ENCODE results near the gene DHRS7B. TPM values are rescaled to one million over a fixed set of nuclear protein-coding genes. Genes with fewer than 3 reads are reported as not detected.

The DHRS7B gene
- total RNA-seq, 1 donor from 2014 or later: 21.6 TPM

GRCh38 chr17:21127509-21128077 lies 829 bp downstream of the DHRS7B start:
- H3K27me3 ChIP-seq: no peaks in the 10 kb centered on the region
- H3K4me2 ChIP-seq: peak overlapping the region; percentile 87
- H3K4me1 Mint-ChIP-seq: peaks cover 16% of the 10 kb centered on the region
- H3K36me3 Mint-ChIP-seq: peaks cover 1% of the 10 kb centered on the region
- H3F3A ChIP-seq (ENCODE audit: low read depth): no peaks in the 10 kb centered on the region
- H3K27ac Mint-ChIP-seq: peak overlapping the region; percentile 74
- H2AFZ ChIP-seq (replicated peaks): peak overlapping the region; percentile 91
- H3K9me3 Mint-ChIP-seq: peaks cover 7% of the 10 kb centered on the region
- no peak for DNase-seq (ENCODE audit: low spot score)
- TF ChIP-seq EZH2 (IDR thresholded peaks at IDR 0.05) (no peak), EZH2phosphoT487 (IDR thresholded peaks at IDR 0.05) (no peak)
- TF ChIP-seq, protein P1, sequence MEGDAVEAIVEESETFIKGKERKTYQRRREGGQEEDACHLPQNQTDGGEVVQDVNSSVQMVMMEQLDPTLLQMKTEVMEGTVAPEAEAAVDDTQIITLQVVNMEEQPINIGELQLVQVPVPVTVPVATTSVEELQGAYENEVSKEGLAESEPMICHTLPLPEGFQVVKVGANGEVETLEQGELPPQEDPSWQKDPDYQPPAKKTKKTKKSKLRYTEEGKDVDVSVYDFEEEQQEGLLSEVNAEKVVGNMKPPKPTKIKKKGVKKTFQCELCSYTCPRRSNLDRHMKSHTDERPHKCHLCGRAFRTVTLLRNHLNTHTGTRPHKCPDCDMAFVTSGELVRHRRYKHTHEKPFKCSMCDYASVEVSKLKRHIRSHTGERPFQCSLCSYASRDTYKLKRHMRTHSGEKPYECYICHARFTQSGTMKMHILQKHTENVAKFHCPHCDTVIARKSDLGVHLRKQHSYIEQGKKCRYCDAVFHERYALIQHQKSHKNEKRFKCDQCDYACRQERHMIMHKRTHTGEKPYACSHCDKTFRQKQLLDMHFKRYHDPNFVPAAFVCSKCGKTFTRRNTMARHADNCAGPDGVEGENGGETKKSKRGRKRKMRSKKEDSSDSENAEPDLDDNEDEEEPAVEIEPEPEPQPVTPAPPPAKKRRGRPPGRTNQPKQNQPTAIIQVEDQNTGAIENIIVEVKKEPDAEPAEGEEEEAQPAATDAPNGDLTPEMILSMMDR (IDR thresholded peaks at IDR 0.05): no peak
- H3K9me3 ChIP-seq (ENCODE audit: low read depth): no peaks in the 10 kb centered on the region
- H3K79me2 ChIP-seq (ENCODE audit: low read depth): peaks cover 53% of the 10 kb centered on the region
- peak overlapping the region; percentile 69 for H3K4me3 ChIP-seq
- no peak overlapping the region for H3K27ac ChIP-seq
- H3K36me3 ChIP-seq: no peaks in the 10 kb centered on the region
- H3K4me3 Mint-ChIP-seq: peak overlapping the region; percentile 97
- peaks cover 8% of the 10 kb centered on the region for H3K4me1 ChIP-seq
- peak overlapping the region; percentile 34 for H3K9ac ChIP-seq
- peaks cover 5% of the 10 kb centered on the region for H3K27me3 Mint-ChIP-seq (ENCODE audit: insufficient read depth, low read depth)
- H4K20me1 ChIP-seq (ENCODE audit: low read depth): no peaks in the 10 kb centered on the region

- H3K27me3 Mint-ChIP-seq (ENCODE audit: insufficient read depth, low read depth): peaks cover 5% of the 10 kb centered on the region
- H3K4me2 ChIP-seq: no peak overlapping the region
- peaks cover 4% of the 10 kb centered on the region for H3K36me3 Mint-ChIP-seq
- H4K20me1 ChIP-seq (ENCODE audit: low read depth): no peaks in the 10 kb centered on the region
- peaks cover 10% of the 10 kb centered on the region for H3K9me3 ChIP-seq (ENCODE audit: low read depth)
- no peak overlapping the region for H3K27ac Mint-ChIP-seq
- peak overlapping the region; percentile 72 for H3K4me3 Mint-ChIP-seq
- H3K36me3 ChIP-seq: peaks cover 4% of the 10 kb centered on the region
- no peak overlapping the region for H3K9ac ChIP-seq
- peaks cover 8% of the 10 kb centered on the region for H3K4me1 ChIP-seq
- H3K9me3 Mint-ChIP-seq: peaks cover 20% of the 10 kb centered on the region
- no peak for DNase-seq (ENCODE audit: low spot score)
- no peak overlapping the region for H3K27ac ChIP-seq
- H3F3A ChIP-seq (ENCODE audit: low read depth): no peaks in the 10 kb centered on the region
- no peaks in the 10 kb centered on the region for H3K27me3 ChIP-seq
- H3K79me2 ChIP-seq (ENCODE audit: low read depth): peaks cover 69% of the 10 kb centered on the region
- TF ChIP-seq, protein P1 (IDR thresholded peaks at IDR 0.05): peak; percentile 25
- TF ChIP-seq EZH2phosphoT487 (IDR thresholded peaks at IDR 0.05): no peak
- no peak overlapping the region for H2AFZ ChIP-seq (replicated peaks)
- H3K4me1 Mint-ChIP-seq: peaks cover 16% of the 10 kb centered on the region
- no peak overlapping the region for H3K4me3 ChIP-seq
These were observed 2.4 kb downstream of the DHRS7B start for GRCh38 chr17:21129023-21129681.

- Histone ChIP-seq H3K36me3 (peaks cover 4% of the 10 kb centered on the region), H3K27me3 (no peaks in the 10 kb centered on the region), H3F3A (ENCODE audit: low read depth) (no peaks in the 10 kb centered on the region), H3K9me3 (ENCODE audit: low read depth) (peaks cover 22% of the 10 kb centered on the region), H3K4me1 (peaks cover 4% of the 10 kb centered on the region), H3K4me3 (no peak overlapping the region), H3K27ac (no peak overlapping the region), H3K4me2 (no peak overlapping the region), H3K9ac (no peak overlapping the region), H2AFZ (replicated peaks) (no peak overlapping the region), H4K20me1 (ENCODE audit: low read depth) (no peaks in the 10 kb centered on the region), H3K79me2 (ENCODE audit: low read depth) (peaks cover 84% of the 10 kb centered on the region)
- peaks cover 4% of the 10 kb centered on the region for H3K36me3 Mint-ChIP-seq
- TF ChIP-seq, protein P1 (IDR thresholded peaks at IDR 0.05): no peak
- no peak for TF ChIP-seq EZH2 (IDR thresholded peaks at IDR 0.05)
- TF ChIP-seq EZH2phosphoT487 (IDR thresholded peaks at IDR 0.05): no peak
- no peak overlapping the region for H3K27ac Mint-ChIP-seq
- DNase-seq (ENCODE audit: low spot score): no peak
- no peak overlapping the region for H3K4me3 Mint-ChIP-seq
- H3K4me1 Mint-ChIP-seq: peaks cover 11% of the 10 kb centered on the region
- H3K27me3 Mint-ChIP-seq (ENCODE audit: insufficient read depth, low read depth): peaks cover 5% of the 10 kb centered on the region
- peaks cover 31% of the 10 kb centered on the region for H3K9me3 Mint-ChIP-seq
These were observed 4.4 kb downstream of the DHRS7B start for GRCh38 chr17:21131137-21131536.

Measured in neural progenitor cell (in vitro differentiated cells).